ENCODE results near the gene GPATCH3. TPM values are rescaled to one million over a fixed set of nuclear protein-coding genes. Genes with fewer than 3 reads are reported as not detected.
"Not testable (repeated sequence)": the region's sequence is repeated elsewhere in the genome, so short reads cannot be mapped to it uniquely, and the experiment has no call there.

GPATCH3 gene
- total RNA-seq, result 10 to 100 TPM in 1 of 2 donors, 1 to 10 TPM in 1; 8.6 to 11.4 TPM
- long read RNA-seq, transcript GPATCH3-201 (7 exons, 2,123 nt), result major isoform, 7 of 9 reads
- long read RNA-seq, partial matches to known transcripts, result 0 of 9 reads
- long read RNA-seq, other reads (novel, unspliced or antisense), result 2 of 9 reads

GRCh38 chr1:26900001-26900814 is at the start of gene GPATCH3:
Gene GPATCH3, minus strand, starts transcription at chr1:26900467. Its CDS starts 25 bp downstream, at chr1:26900442.
- ATAC-seq (peak; percentile 94 to 96), DNase-seq (peak; percentile 95)
- intact Hi-C loops (cut with DNase I), result no loop called here

- no peak for DNase-seq
- intact Hi-C loops (cut with DNase I), result no loop called here
- ATAC-seq, result peak in 1 of 2 donors; percentile 6
These were observed 49.7 kb upstream of the GPATCH3 start for GRCh38 chr1:26949926-26950319.

GRCh38 chr1:26949266-26949925 is 49.1 kb upstream of the GPATCH3 start:
- ATAC-seq (peak; percentile 58 to 78), DNase-seq (no peak)

GRCh38 chr1:26948725-26949057 is 48.4 kb upstream of the GPATCH3 start:
- intact Hi-C loops (cut with DNase I); ATAC-seq; DNase-seq: not testable (repeated sequence)

More at GRCh38 chr1:26949266-26949925, 49.1 kb upstream of the GPATCH3 start:
- intact Hi-C loops (cut with DNase I), result no loop called here

- DNase-seq (no peak), ATAC-seq (peak in 1 of 2 donors; percentile 8)
- intact Hi-C loops (cut with DNase I), result no loop called here
These were observed 46.0 kb upstream of the GPATCH3 start for GRCh38 chr1:26946270-26946669.

GRCh38 chr1:26945728-26946127 is 45.5 kb upstream of the GPATCH3 start:
- intact Hi-C loops (cut with DNase I), result no loop called here
- DNase-seq (no peak), ATAC-seq (peak; percentile 16 to 22)

GRCh38 chr1:26945138-26945537 is 44.9 kb upstream of the GPATCH3 start:
- intact Hi-C loops (cut with DNase I), result no loop called here
- DNase-seq, result no peak
- ATAC-seq, result no peak

GRCh38 chr1:26942656-26943055 is 42.4 kb upstream of the GPATCH3 start:
- intact Hi-C loops (cut with DNase I), result no loop called here
- no peak for DNase-seq
- ATAC-seq, result no peak

GRCh38 chr1:26941311-26941710 is 41.0 kb upstream of the GPATCH3 start:
- ATAC-seq, result peak in 1 of 2 donors; percentile 16
- DNase-seq, result no peak
- intact Hi-C loops (cut with DNase I), result no loop called here

- DNase-seq (no peak), ATAC-seq (peak in 1 of 2 donors; percentile 32)
- intact Hi-C loops (cut with DNase I), result no loop called here
These were observed 38.4 kb upstream of the GPATCH3 start for GRCh38 chr1:26938659-26939025.

- peak; percentile 72 to 85 for ATAC-seq
- DNase-seq, result no peak
- intact Hi-C loops (cut with DNase I), result no loop called here
These were observed 37.9 kb upstream of the GPATCH3 start for GRCh38 chr1:26938004-26938658.

GRCh38 chr1:26936823-26937222 is 36.6 kb upstream of the GPATCH3 start:
- intact Hi-C loops (cut with DNase I), result no loop called here
- DNase-seq (no peak), ATAC-seq (no peak)

GRCh38 chr1:26932531-26932930 is 32.3 kb upstream of the GPATCH3 start:
- intact Hi-C loops (cut with DNase I), result no loop called here
- ATAC-seq (no peak), DNase-seq (no peak)

- DNase-seq (no peak), ATAC-seq (no peak)
- intact Hi-C loops (cut with DNase I), result no loop called here
These were observed 23.4 kb upstream of the GPATCH3 start for GRCh38 chr1:26923711-26924110.

GRCh38 chr1:26922901-26923300 is 22.6 kb upstream of the GPATCH3 start:
- ATAC-seq (no peak), DNase-seq (no peak)
- intact Hi-C loops (cut with DNase I), result no loop called here

GRCh38 chr1:26922431-26922729 is 22.1 kb upstream of the GPATCH3 start:
- no peak for DNase-seq
- intact Hi-C loops (cut with DNase I), result no loop called here
- no peak for ATAC-seq

- ATAC-seq (peak; percentile 99), DNase-seq (peak; percentile 98)
- intact Hi-C loops (cut with DNase I), result no loop called here
These were observed 21.5 kb upstream of the GPATCH3 start, which contains the start of gene NUDC for GRCh38 chr1:26921540-26922430. Gene NUDC, plus strand, starts transcription at chr1:26921743. Its CDS starts 106 bp downstream, at chr1:26921849.

GRCh38 chr1:26921126-26921539 is 20.9 kb upstream of the GPATCH3 start:
- DNase-seq, result no peak
- intact Hi-C loops (cut with DNase I), result no loop called here
- peak; percentile 16 to 35 for ATAC-seq

Data from left cardiac atrium (tissue), 4 donors.